Heart left ventricle (tissue), 13 donors: ENCODE results near the gene LTC4S.
"Not testable (repeated sequence)": the region's sequence is repeated elsewhere in the genome, so short reads cannot be mapped to it uniquely, and the experiment has no call there.

Experiments used
- CTCF ChIP-seq, 12 donors: fragments of 200-600 bp; sonication (generic) in 4 of 12; IDR thresholded peaks; one replicate each; pipeline versions ENCODE4 v1.5.0 to v1.8.0; 2018 to 2022; ENCODE audit warnings: antibody characterized with exemption in 12 of 12, mild to moderate bottlenecking in 5 of 12
- POLR2A ChIP-seq, 2 donors: fragments of 450-650 bp; IDR thresholded peaks; one replicate each; pipeline ENCODE4 v1.6.1; 2017; ENCODE audit warnings: antibody characterized with exemption in 2 of 2, mild to moderate bottlenecking in 2 of 2, moderate library complexity in 2 of 2
- donor health status: ischemic (EF 13 %, LVEDD 7.1; RV severe dilation, severe dysfunction).
- donor health status: DM: no; HTN: yes; CAD: no.
- donor health status: DM: no; HTN: no; CAD: no.
- donor health status: ischemic (EF 25% LVEDD 6.9; RV normal size, moderate dysfunction).
- donor health status: ischemic (EF 25% LVEDD 5.7; RV mildly dilated, moderate dysfunction).
- donor health status: ischemic (EF 35%, LVEDD 5.7; RV mildly dilated, moderate dysfunction).
- donor health status: nonischemic (EF 11% LVEDD 7.7; RV severe dilation, severe dysfunction).
- donor health status: DM: yes; HTN: yes; CAD: no.
- donor health status: PGD.
- donor health status: ischemic (EF 29% LVEDD 5.4; RV normal size, mild dysfunction).
- donor health status: nonischemic (EF 23%, LVEDD 6.1; RV moderate dilation, normal function).

DNA sequence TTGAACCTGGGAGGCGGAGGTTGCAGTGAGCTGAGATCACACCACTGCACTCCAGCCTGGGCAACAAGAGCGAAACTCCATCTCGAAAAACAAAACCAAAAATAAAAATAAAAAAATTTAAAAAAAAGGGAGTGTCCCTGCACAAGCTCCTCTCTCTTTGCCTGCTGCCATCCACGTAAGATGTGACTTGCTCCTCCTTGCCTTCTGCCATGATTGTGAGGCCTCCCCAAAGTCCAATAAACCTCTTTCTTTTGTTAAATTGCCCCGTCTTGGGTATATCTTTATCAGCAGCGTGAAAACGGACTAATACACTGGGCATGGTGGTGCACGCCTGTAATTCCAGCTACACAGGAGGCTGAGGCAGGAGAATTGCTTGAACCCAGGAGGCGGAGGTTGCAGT lies 4.5 kb upstream of the LTC4S start:
- not testable (repeated sequence) for TF ChIP-seq CTCF, POLR2A (IDR thresholded peaks at IDR 0.05)
